K562 (cell line): ENCODE data around the gene SCPEP1. TPM values are rescaled to one million over a fixed set of nuclear protein-coding genes. Genes with fewer than 3 reads are reported as not detected.

ENCODE experiments used
- BRCA1 ChIP-seq, 2 experiments: fragments of 450-650 bp in 1 of 2; sonication (generic) in 1 of 2; formaldehyde crosslinking in 1 of 2; IDR thresholded peaks; 2 replicates each; pipeline versions ENCODE4 v1.5.0 to v1.6.1; 2017 to 2020; ENCODE audit warnings: mild to moderate bottlenecking in 1 of 2, missing genetic modification reagents in 1 of 2
- CEBPB ChIP-seq: fragments of 450-650 bp; IDR thresholded peaks from 2 replicates; pipeline ENCODE4 v1.6.1; 2016; ENCODE audit warnings: missing genetic modification characterization, missing compliant biosample characterization
- EP300 ChIP-seq: IDR thresholded peaks from 2 replicates; pipeline ENCODE4 v1.6.1; 2012; ENCODE audit warnings: low read length, improper control_type of control experiment
- HOMEZ ChIP-seq: fragments of 250-450 bp; sonication (Bioruptor Pico); IDR thresholded peaks from 2 replicates; pipeline ENCODE4 v1.4.0; 2020; ENCODE audit warnings: mild to moderate bottlenecking, moderate library complexity
- LARP7 ChIP-seq: fragments of 450-650 bp; IDR thresholded peaks from 2 replicates; pipeline ENCODE4 v1.6.1; 2016
- MYBL2 ChIP-seq, 2 experiments: fragments of 450-650 bp in 1 of 2; sonication (generic) in 1 of 2; formaldehyde crosslinking in 1 of 2; IDR thresholded peaks; 2 replicates each; pipeline versions ENCODE4 v1.6.1 to v1.8.1; 2017 to 2022; ENCODE audit warnings: borderline replicate concordance in 1 of 2, inconsistent platforms in 1 of 2, low read depth in 1 of 2, mild to moderate bottlenecking in 1 of 2, missing genetic modification reagents in 1 of 2, moderate library complexity in 1 of 2
- NR2C2 ChIP-seq, 2 experiments: fragments of 200-800 bp in 1 of 2; sonication (Bioruptor generic) in 1 of 2; sonication (generic) in 1 of 2; formaldehyde crosslinking in 1 of 2; IDR thresholded peaks; 2 replicates each; pipeline versions ENCODE4 v1.6.1 to v1.8.0; 2016 to 2022; ENCODE audit warnings: mild to moderate bottlenecking in 1 of 2, missing compliant biosample characterization in 1 of 2, missing genetic modification characterization in 1 of 2, missing genetic modification reagents in 1 of 2
- POLR2AphosphoS2 ChIP-seq: IDR thresholded peaks from 2 replicates; pipeline ENCODE4 v1.6.1; 2012; ENCODE audit warnings: low read length, improper control_type of control experiment
- POLR3A ChIP-seq: IDR thresholded peaks from 2 replicates; pipeline ENCODE4 v1.6.1; 2011; ENCODE audit warnings: borderline replicate concordance, mild to moderate bottlenecking, moderate library complexity; ENCODE audit not compliant: insufficient read length, insufficient read depth; ENCODE audit errors: extremely low read depth
- PTBP1 ChIP-seq: fragments of 200-400 bp; formaldehyde crosslinking; IDR thresholded peaks from 2 replicates; pipeline ENCODE4 v1.6.1; 2017; ENCODE audit warnings: low read depth, low read length
- SLC30A9 ChIP-seq: fragments of 250-450 bp; sonication (Bioruptor Pico); IDR thresholded peaks from 2 replicates; pipeline ENCODE4 v1.8.0; 2022; ENCODE audit warnings: mild to moderate bottlenecking, moderate library complexity
- ZNF12 ChIP-seq: sonication (generic); formaldehyde crosslinking; IDR thresholded peaks from 2 replicates; pipeline ENCODE4 v1.4.0; 2020; ENCODE audit warnings: mild to moderate bottlenecking, missing genetic modification reagents
- ZNF282 ChIP-seq: sonication (generic); formaldehyde crosslinking; IDR thresholded peaks from 2 replicates; pipeline ENCODE4 v1.8.1; 2023; ENCODE audit warnings: missing genetic modification reagents
- ZNF41 ChIP-seq: fragments of 250-450 bp; sonication (Bioruptor Pico); conservative IDR thresholded peaks from 2 replicates; pipeline ENCODE4 v1.4.0; 2020; ENCODE audit warnings: mild to moderate bottlenecking
- ZNF699 ChIP-seq: fragments of 250-450 bp; sonication (Bioruptor Pico); IDR thresholded peaks from 2 replicates; pipeline ENCODE4 v1.8.0; 2021; ENCODE audit warnings: mild to moderate bottlenecking, moderate library complexity; ENCODE audit not compliant: insufficient replicate concordance
- ZNF79 ChIP-seq: fragments of 250-450 bp; sonication (Bioruptor Pico); IDR thresholded peaks from 2 replicates; pipeline ENCODE4 v1.4.0; 2020; ENCODE audit warnings: low read depth, mild to moderate bottlenecking, moderate library complexity
- polyA plus RNA-seq, 8 experiments: library from polyadenylated mRNA; depleted of rRNA in 4 of 8; stranded (reverse) in 5 of 8; unstranded in 3 of 8; fragments of >200 nt; fragmentation: Nextera tagmentation in 2 of 8; fragmentation: Illumina TruSeq in 1 of 8; extraction: Ambion mirVana in 2 of 8; extraction: Trizol in 1 of 8; gene quantifications; 2 replicates each; pipeline versions ENCODE4 v1.2.1 to v1.2.3, GENCODE V29; 2011 to 2014; ENCODE audit warnings: inconsistent platforms in 1 of 8, missing spikeins in 1 of 8
- total RNA-seq, 7 experiments: library from RNA; depleted of rRNA in 6 of 7; stranded (reverse); fragments of >200 nt in 6 of 7; fragmentation: Illumina TruSeq in 2 of 7; extraction: Trizol in 2 of 7; gene quantifications; 2 replicates each; pipeline versions ENCODE4 v1.2.1 to v1.2.3, GENCODE V29; 2011 to 2021; ENCODE audit warnings: low replicate concordance in 1 of 7
- TF ChIP-seq, protein P1 (sequence below): fragments of 250-450 bp; sonication (Bioruptor Pico); IDR thresholded peaks from 2 replicates; pipeline ENCODE4 v1.4.0; 2020
- TF ChIP-seq, protein P2 (sequence below): sonication (generic); formaldehyde crosslinking; IDR thresholded peaks from 2 replicates; pipeline ENCODE4 v1.8.0; 2022; ENCODE audit warnings: mild to moderate bottlenecking, missing genetic modification reagents

The SCPEP1 gene
- total and polyA plus RNA-seq, 9 of the 15 experiments (the other 6 are each of a cell fraction or from before 2014, with no cell fraction given): 5.1 to 14.8 (median 7.2) TPM

- TF ChIP-seq CEBPB (peak; percentile 58), MYBL2 (IDR thresholded peaks at IDR 0.05; ENCODE audit: low read depth) (no peak), MYBL2 (CRISPR knock-in tag; IDR thresholded peaks at IDR 0.05; ENCODE audit: borderline replicate concordance) (no peak), ZNF41 (no peak), POLR3A (no peak), PTBP1 (no peak), ZNF12 (CRISPR knock-in tag) (no peak), NR2C2 (CRISPR knock-in tag; IDR thresholded peaks at IDR 0.05) (no peak), NR2C2 (tag; IDR thresholded peaks at IDR 0.05) (no peak; the same call in 1 of the 2 replicates), SLC30A9 (no peak), HOMEZ (CRISPR knock-in tag) (no peak), ZNF79 (CRISPR knock-in tag) (no peak), EP300 (peak; percentile 69; the same call in 1 of the 2 replicates), ZNF282 (CRISPR knock-in tag) (no peak), LARP7 (peak; percentile 86; the same call in 1 of the 2 replicates), POLR2AphosphoS2 (no peak), BRCA1 (IDR thresholded peaks at IDR 0.05) (no peak), BRCA1 (CRISPR knock-in tag; IDR thresholded peaks at IDR 0.05) (no peak), ZNF699 (CRISPR knock-in tag) (no peak)
- TF ChIP-seq, protein P1, sequence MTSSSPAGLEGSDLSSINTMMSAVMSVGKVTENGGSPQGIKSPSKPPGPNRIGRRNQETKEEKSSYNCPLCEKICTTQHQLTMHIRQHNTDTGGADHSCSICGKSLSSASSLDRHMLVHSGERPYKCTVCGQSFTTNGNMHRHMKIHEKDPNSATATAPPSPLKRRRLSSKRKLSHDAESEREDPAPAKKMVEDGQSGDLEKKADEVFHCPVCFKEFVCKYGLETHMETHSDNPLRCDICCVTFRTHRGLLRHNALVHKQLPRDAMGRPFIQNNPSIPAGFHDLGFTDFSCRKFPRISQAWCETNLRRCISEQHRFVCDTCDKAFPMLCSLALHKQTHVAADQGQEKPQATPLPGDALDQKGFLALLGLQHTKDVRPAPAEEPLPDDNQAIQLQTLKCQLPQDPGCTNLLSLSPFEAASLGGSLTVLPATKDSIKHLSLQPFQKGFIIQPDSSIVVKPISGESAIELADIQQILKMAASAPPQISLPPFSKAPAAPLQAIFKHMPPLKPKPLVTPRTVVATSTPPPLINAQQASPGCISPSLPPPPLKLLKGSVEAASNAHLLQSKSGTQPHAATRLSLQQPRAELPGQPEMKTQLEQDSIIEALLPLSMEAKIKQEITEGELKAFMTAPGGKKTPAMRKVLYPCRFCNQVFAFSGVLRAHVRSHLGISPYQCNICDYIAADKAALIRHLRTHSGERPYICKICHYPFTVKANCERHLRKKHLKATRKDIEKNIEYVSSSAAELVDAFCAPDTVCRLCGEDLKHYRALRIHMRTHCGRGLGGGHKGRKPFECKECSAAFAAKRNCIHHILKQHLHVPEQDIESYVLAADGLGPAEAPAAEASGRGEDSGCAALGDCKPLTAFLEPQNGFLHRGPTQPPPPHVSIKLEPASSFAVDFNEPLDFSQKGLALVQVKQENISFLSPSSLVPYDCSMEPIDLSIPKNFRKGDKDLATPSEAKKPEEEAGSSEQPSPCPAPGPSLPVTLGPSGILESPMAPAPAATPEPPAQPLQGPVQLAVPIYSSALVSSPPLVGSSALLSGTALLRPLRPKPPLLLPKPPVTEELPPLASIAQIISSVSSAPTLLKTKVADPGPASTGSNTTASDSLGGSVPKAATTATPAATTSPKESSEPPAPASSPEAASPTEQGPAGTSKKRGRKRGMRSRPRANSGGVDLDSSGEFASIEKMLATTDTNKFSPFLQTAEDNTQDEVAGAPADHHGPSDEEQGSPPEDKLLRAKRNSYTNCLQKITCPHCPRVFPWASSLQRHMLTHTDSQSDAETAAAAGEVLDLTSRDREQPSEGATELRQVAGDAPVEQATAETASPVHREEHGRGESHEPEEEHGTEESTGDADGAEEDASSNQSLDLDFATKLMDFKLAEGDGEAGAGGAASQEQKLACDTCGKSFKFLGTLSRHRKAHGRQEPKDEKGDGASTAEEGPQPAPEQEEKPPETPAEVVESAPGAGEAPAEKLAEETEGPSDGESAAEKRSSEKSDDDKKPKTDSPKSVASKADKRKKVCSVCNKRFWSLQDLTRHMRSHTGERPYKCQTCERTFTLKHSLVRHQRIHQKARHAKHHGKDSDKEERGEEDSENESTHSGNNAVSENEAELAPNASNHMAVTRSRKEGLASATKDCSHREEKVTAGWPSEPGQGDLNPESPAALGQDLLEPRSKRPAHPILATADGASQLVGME (CRISPR knock-in tag): no peak
- TF ChIP-seq, protein P2, sequence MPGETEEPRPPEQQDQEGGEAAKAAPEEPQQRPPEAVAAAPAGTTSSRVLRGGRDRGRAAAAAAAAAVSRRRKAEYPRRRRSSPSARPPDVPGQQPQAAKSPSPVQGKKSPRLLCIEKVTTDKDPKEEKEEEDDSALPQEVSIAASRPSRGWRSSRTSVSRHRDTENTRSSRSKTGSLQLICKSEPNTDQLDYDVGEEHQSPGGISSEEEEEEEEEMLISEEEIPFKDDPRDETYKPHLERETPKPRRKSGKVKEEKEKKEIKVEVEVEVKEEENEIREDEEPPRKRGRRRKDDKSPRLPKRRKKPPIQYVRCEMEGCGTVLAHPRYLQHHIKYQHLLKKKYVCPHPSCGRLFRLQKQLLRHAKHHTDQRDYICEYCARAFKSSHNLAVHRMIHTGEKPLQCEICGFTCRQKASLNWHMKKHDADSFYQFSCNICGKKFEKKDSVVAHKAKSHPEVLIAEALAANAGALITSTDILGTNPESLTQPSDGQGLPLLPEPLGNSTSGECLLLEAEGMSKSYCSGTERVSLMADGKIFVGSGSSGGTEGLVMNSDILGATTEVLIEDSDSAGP (CRISPR knock-in tag): no peak
These were observed 7.6 kb downstream of the SCPEP1 start (continued) for GRCh38 chr17:56985371-56986162.
